GM20000 (cell line): Measurements from ENCODE around the gene TSC2.
"Not testable (repeated sequence)": the region's sequence is repeated elsewhere in the genome, so short reads cannot be mapped to it uniquely, and the experiment has no call there.

ENCODE experiments used
- DNase-seq: peaks from one replicate; pipeline ENCODE4 v3.0.0; 2012; ENCODE audit warnings: low spot score
- TF ChIP-seq, protein P1 (sequence below): IDR thresholded peaks from 2 replicates; pipeline ENCODE4 v1.5.1; 2012; ENCODE audit warnings: mild to moderate bottlenecking, control low read depth; ENCODE audit errors: extremely low read depth, missing control alignments

Gene TSC2

DNA sequence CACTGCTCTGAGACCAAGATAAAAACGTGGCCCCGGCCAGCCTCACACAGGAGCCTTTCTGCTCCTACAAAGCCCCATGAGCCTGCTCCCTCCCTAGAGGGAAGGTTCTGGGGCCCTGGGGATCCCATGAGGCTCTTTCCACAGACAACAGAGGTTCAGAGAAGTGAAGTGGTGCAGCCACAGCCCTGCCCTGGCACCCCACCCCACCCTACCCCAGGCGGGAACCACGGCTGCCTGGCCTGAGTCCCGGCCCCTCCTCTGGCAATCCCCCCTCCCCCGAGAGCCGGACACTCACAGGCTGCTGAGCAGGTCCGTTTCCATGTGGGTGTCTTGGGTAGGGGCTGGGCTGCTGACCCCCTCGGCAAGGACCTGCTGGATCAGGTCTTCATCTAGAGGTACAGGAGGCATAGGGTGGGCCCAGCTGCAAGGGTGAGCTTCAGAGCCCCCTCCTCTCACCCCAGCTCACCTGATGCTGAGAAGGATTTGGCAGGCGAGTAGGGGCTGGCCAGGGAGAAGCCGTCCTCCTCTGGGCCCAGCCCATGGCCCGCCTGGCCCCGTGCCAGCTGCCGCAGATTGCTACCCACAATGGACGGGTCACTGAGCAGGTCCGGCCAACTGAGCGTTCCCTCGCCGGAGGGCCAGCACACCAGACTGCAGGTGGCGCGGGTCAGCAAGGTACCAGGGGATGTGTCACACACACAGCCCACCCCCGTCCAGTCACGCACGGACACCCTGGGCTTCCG lies 49.2 kb downstream of the TSC2 start:
- TF ChIP-seq, protein P1, sequence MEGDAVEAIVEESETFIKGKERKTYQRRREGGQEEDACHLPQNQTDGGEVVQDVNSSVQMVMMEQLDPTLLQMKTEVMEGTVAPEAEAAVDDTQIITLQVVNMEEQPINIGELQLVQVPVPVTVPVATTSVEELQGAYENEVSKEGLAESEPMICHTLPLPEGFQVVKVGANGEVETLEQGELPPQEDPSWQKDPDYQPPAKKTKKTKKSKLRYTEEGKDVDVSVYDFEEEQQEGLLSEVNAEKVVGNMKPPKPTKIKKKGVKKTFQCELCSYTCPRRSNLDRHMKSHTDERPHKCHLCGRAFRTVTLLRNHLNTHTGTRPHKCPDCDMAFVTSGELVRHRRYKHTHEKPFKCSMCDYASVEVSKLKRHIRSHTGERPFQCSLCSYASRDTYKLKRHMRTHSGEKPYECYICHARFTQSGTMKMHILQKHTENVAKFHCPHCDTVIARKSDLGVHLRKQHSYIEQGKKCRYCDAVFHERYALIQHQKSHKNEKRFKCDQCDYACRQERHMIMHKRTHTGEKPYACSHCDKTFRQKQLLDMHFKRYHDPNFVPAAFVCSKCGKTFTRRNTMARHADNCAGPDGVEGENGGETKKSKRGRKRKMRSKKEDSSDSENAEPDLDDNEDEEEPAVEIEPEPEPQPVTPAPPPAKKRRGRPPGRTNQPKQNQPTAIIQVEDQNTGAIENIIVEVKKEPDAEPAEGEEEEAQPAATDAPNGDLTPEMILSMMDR: no peak
- DNase-seq: no peak

DNA sequence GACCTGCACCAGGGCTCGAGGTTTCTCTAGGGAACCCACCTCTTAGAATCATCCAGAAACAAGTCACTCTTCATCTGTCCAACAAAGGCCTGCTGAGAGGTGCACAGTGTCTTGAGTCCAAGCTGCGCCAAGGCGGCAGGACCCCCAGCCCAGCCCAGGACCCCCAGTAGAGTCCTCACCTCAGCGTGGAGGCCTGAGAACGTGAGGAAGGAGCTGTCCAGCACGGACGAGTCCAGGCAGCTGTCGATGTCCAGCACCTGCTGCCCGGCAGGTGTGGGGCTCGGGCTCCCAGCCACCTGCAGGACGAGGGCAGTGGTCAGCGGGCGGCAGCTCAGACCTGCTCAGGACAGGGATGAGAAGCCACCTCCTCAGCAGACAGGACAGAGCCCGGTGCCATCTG lies 49.9 kb downstream of the TSC2 start:
- DNase-seq: not testable (repeated sequence)

DNA sequence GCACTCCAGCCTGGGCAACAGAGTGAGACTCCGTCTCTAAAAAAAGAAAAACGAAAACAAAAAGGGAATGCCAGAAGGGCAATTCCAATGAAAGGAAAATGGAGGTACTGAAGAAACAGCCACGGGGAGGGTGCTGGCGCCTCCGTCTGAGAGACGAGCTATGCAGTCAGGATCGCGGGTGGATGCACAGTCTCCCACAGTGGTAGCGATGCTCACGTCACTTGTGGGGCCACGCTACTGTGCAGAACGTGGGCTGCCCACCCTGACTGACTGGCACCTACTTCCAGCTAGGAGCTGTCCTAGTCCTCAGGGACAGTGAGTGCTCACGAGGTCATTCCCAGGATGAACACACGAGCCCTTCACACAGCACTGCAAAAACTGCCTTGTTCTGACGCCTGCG lies 53.8 kb downstream of the TSC2 start:
- DNase-seq: not testable (repeated sequence)

DNA sequence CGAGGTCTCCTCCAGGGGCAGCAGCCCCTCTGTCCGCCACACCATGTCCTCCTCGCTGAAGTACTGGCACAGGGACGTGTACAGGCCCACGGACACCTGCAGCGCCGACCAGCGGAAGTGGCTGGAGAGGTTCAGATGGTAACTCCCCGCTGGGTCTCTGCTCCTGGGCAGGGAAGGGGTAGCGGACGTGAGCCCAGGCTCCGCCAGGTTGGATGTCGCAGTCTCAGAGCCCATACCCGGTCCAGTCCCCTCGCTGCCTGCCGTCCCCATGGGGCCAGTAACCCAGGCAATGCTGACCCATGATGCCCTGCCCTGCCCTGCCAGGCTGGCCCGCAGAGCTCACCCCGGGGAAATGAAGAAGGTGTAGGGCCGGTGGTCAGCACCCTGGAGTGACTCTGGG lies 54.7 kb downstream of the TSC2 start:
- TF ChIP-seq, protein P1: no peak
- DNase-seq: no peak

DNA sequence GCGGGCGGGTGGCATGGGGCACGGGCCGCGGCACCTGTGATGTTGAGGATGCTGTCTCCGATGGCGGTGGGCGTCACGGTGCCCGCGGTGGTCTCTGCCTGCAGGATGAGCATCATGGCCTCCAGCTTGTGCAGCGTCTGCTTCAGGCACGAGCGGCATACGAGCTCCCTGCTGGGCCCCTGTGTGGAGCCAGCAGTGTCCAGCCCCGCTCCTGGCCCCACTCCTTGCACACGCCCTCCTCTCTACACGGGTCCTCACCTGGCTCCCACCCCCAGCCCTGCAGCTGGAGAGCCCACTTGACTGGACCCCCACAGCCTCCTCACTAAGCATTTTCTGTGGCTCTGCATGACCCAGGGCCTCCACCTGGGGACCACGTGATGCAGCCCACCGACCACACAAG lies 56.7 kb downstream of the TSC2 start:
- not testable (repeated sequence) for DNase-seq

DNA sequence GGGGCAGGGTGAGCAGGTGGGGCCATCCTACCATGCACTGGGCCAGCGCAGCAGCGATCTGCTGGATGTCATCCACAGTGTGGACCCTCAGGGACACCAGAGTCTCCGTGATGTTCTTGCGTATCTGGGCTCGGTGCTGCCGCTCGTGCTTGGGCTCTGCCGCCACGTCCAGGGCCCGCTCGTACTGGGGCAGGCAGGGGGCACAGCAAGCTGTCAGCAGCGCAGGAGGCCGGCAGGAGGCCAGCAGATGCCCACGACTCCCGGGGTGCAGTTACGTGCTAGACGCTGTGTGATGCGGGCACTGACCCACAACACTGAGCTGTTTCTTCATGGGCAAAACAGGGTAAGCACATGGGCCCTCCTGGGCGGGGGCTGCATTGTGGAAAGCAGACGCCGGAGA lies 57.5 kb downstream of the TSC2 start:
- not testable (repeated sequence) for DNase-seq

DNA sequence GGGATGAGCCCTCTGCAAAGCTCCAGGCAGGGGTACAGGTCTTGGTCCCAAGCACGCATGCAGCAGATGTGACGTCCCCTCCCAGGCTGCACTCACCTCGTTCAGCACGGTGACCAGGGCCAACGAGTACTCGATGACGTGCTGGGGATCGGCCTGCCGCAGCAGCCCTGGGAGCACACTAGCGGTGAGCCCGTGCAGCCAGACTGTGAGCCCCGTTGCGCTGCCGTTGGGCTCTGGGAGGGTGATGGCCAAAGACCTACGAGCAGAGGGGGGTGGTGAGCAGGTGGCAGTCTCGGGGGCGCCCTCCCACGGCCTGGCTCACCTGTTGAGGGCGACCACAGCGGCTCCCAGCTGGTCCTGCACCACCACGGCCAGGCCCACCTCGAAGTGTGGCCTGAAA lies 58.0 kb downstream of the TSC2 start:
- DNase-seq: not testable (repeated sequence)

DNA sequence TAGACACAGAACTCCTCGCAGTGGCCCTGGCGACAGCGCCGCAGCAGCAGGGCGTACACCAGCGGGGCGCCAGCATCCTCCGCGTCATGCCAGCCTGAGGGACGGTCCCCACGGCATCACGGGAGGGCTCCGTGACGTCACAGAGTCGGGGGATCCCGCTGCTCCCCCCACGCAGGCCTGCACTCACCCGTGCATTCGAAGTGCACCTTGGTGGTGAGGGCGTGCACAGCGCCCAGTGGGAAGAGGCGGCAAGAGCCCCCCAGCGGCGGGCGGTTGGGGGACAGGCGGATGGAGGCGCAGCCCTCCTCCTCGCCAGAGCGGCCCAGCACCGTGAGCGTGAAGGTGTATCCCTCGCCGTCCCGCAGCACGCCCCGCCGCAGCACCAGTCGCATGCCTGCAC lies 58.4 kb downstream of the TSC2 start:
- DNase-seq: not testable (repeated sequence)

DNA sequence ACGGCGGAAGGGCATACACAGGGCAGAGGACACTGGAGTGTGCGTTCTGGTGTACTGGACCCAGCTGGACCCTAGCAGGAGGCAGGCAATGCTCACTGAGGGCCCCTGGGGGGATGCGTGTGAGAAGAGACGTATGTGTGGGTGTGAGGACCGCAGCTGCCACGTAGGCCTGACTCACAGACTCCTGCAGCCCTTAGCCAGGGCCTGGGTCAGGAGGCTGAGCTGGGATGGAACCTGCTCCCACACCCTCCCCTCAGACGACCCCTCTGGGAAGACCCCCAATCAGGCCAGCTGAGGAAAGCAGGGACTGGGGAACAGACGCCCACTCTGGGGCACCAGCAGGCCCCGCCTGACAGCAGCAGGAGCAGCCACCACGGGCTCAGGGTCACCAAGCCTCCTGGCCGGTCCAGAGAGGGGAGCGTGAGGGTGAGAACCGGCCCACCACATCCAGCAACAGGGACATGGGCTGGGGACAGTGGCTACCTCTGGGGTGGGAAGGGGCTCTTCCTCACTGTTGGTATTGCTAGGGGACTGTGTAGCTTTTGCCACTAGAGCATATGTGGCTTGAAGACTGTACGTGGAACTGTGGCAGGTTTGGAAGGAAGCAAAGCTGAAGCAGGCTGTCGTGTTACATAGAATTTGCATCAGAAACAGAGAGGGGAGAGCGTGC lies 59.5 kb downstream of the TSC2 start:
- DNase-seq: not testable (repeated sequence)

DNA sequence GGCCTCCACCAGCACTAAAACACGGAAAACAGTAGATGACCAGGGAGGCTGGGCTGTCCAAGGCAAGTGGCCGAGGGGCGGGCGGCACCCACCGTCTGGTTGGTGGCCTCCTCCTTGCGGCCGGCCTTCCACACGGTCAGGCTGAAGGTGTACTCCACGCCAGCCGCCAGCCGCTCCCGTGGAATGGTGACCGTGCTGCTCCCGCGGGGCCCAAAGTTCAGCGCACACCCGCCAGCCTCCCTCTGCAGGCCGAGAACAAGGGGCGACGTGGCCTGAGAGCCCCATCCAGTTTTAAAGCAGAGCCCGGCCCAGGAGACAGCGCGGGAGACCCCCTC lies 60.0 kb downstream of the TSC2 start:
- DNase-seq: not testable (repeated sequence)

DNA sequence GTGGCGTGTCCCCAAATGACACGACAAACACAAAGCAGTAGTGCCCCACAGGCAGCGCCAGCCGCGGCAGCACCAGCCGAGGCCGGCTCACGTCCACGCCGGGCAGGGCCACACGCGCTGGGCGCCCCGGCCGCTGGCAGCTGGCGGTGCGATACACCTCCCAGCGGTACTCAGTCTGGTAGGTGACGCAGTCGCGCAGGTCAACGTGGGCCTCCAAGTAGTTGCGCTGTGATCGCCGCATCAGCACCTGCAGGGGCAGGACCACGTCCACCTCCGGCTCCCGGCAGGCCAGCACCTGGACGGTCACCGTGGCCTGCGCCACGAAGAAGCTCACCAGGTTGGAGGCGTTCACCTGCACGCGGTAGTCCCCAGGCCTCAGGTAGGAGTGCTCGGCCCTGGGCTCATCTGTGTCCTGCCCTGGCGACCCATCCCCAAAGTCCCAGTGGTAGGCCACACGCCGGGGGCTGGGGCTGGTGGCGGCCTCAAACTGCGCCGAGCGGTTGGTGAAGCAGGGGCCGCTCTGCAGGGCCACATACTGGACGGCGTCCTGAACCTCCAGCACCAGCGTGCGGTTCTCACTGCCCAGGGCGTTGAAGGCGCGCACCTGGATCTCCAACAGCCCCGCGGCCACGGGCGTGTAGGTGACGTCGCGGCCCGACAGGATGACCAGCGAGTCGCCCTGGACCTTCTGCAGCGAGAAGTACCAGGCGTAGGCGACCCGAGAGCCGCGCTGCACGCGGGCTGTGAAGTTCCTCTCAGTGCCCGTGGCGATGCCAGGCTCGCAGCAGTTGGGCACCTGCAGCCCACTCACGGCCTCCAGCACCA lies 60.9 kb downstream of the TSC2 start:
- not testable (repeated sequence) for DNase-seq

DNA sequence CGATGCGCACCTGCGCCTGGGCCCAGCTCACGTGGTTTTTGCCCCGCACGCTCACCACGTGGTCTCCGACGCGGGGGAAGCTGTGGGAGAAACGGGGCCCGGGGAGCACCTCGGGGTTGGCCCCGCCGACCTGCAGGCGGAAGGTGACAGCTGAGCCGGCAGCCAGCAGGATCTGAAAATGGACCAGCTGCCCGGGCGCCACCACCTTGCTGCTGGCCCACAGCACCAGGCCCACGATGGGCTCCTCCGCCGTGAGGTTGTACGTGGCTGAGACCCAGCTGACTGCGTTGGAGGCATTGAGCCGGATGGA lies 61.4 kb downstream of the TSC2 start:
- DNase-seq: not testable (repeated sequence)

DNA sequence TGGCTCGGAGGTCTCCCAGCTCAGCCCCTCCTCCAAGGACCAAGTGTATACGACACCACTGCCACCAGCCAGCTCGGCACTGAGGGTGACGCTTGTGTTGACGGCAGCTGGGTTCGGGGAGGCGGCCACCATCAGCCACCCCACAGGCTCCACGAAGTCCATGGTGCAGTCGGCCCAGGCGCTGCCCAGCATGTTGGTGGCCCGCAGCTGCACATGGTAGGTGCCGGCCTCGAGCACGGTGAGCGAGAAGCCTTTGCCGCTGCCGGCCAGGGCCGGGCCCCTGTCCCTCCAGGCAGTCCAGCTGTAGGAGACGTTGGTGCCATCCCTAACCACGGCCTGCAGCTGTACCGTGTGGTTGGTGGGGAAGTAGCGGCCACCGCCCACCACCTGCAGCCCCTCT lies 62.1 kb downstream of the TSC2 start:
- DNase-seq: not testable (repeated sequence)

DNA sequence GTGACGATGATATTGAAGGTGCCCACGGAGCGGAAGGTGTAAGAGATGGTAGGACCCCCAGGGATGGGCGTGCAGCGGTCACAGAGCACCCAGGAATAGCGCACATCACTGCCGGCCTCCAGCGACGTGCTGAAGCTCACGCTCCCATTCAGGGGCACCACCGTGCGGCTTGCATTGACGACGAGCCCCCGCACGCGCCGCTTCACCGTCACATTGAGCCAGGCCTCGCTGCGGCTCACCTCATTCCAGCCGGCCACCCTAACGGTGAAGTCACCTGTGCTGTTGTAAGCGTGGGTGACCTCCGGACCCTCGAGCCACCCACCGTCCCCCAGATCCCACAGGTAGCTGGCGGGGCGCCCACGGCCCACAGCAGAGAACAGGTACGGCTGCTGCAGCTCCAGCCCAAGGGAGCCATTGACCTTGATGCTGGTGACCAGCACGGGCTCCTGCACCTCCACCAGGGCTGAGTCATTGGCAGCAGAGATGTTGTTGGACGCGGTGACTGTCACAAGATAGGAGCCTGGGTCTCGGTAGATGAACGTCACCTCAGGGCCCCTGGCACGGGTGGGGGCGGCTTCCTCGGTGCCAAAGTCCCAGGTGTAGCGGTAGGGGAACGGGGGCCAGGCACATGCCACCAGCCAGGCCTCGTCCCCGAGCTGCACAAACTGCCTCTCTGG lies 62.7 kb downstream of the TSC2 start:
- DNase-seq: not testable (repeated sequence)

DNA sequence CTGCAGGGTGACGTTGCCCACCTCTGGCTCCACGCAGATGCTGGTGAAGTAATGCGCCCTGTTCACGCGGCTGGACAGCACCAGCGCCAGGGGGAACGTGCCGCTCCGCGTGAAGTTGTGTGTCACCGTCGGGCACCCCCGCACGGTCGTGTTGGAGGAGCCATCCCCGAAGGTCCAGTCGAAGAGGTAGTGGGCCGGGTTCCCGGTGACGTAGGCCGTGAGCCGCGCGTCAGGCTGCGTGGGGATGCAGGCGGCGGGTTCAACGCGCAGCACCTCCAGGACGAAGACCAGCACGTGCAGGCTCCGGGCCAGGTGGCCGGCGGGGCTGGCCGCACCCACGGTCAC lies 63.2 kb downstream of the TSC2 start:
- not testable (repeated sequence) for DNase-seq

DNA sequence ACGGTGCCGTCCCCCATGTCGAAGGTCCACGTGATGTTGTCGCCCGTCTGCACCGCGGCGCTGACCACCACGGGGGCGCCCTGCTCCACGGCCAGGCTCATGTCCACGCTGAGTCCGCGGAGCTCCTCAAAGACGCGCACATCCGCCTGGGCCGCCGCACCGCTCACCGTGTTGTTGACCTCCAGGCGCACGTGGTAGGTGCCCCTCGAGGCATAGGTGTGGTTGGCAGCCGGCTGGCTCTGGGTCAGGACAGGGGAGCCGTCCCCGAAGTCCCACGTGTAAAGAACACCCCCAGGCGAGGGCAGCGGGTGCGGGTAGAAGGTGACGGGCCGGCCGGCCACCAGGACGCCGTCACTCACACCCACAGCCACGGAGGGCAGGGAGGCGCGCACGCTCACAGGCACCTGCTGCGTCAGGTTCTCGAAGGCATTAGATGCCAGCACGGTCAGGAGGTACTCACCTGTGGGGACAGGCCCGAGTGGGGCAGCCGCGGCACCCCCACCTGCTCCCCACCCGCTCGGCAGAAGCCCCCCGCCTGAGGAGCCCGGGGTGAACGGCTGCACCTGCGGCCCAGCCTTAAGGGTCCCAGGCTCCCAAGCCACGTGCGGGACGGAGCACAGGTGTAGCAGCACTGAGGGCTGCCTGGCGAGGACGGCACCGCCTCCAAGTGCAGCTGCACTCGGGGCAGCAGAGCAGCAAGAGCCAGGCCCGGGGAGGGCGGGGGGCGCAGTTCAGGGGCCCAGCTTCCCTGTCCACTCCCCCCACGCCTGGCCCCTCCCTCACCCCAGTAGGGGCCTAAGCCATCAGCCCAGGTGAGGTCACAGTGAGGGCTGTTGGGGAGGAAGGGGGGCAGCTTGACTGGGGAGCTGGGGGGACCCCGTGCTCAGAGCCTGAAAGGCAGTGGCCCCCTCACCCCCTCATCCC lies 63.9 kb downstream of the TSC2 start:
- not testable (repeated sequence) for DNase-seq

DNA sequence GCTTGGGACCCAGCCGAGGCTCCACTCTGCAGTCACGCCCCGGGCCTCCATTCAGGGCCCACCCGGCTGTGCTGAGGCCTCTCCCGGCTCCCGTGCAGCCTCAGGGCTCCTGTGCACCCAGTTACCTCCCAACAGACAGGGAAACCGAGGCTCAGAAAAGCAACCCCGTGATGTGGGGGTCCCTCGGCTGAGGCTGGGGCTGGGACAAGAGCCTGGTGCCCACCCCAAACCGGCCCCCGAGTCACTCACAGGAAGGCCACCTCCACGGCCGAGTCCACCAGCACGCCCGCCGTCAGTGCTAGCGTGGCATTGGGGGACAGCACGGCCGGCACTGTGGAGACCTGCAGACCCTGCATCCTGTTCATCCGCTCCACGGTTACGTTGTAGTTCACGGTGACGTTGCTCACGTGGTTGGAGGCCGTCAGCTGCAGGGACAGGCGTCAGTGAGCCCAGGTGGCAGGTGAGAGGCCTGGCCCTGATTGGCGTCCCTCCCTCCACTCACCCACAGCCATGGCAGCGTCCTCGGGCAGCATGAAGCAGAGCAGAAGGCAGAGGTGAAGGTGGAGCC lies 64.8 kb downstream of the TSC2 start:
- DNase-seq: not testable (repeated sequence)
